LHCN-M2 (cell line): ENCODE results near the gene LAGE3. TPM values are rescaled to one million over a fixed set of nuclear protein-coding genes. Genes with fewer than 3 reads are reported as not detected.
A peak's percentile ranks its signal among the peaks of the same experiment; 100 is the strongest.

ENCODE experiments used
- DNase-seq: peaks from one replicate; pipeline ENCODE4 v3.0.0-alpha.2; 2012; ENCODE audit warnings: low read depth
- total RNA-seq: library from RNA; depleted of rRNA; stranded (reverse); fragments of >200 nt; gene quantifications from 2 replicates; pipeline ENCODE4 v1.2.3, GENCODE V29; 2014

Gene LAGE3
- total RNA-seq, 1 experiment from 2014 or later: 66.8 TPM

- DNase-seq: no peak
Measured at GRCh38 chrX:154458116-154458953, 20.7 kb downstream of the LAGE3 start, which contains the start of gene PLXNA3. TSS of gene PLXNA3 (plus strand) at chrX:154458281. CDS start at chrX:154460184, 1,903 bp downstream.

GRCh38 chrX:154457491-154458115 lies 21.5 kb downstream of the LAGE3 start:
- no peak for DNase-seq

GRCh38 chrX:154452823-154453222 lies 26.3 kb downstream of the LAGE3 start:
- no peak for DNase-seq

- DNase-seq: no peak
Measured at GRCh38 chrX:154450312-154450711, 28.8 kb downstream of the LAGE3 start.

- DNase-seq: no peak
Measured at GRCh38 chrX:154449618-154450017, 29.5 kb downstream of the LAGE3 start.

GRCh38 chrX:154448484-154448883 lies 30.6 kb downstream of the LAGE3 start:
- no peak for DNase-seq

- no peak for DNase-seq
Measured at GRCh38 chrX:154446430-154446829, 32.7 kb downstream of the LAGE3 start.

- no peak for DNase-seq
Measured at GRCh38 chrX:154445776-154446175, 33.3 kb downstream of the LAGE3 start.

GRCh38 chrX:154444755-154445246 lies 34.3 kb downstream of the LAGE3 start:
- no peak for DNase-seq

- peak; percentile 50 for DNase-seq
Measured at GRCh38 chrX:154443992-154444754, 34.9 kb downstream of the LAGE3 start, which contains the start of gene FAM50A. TSS of gene FAM50A (plus strand) at chrX:154444141. CDS start at chrX:154444236, 95 bp downstream.

- no peak for DNase-seq
Measured at GRCh38 chrX:154443479-154443910, 35.6 kb downstream of the LAGE3 start.

- no peak for DNase-seq
Measured at GRCh38 chrX:154441984-154442707, 36.9 kb downstream of the LAGE3 start.

GRCh38 chrX:154441564-154441963 lies 37.5 kb downstream of the LAGE3 start:
- no peak for DNase-seq

GRCh38 chrX:154440623-154441357 lies 38.3 kb downstream of the LAGE3 start:
- no peak for DNase-seq

GRCh38 chrX:154439841-154440240 lies 39.2 kb downstream of the LAGE3 start:
- DNase-seq: no peak

- DNase-seq: no peak
Measured at GRCh38 chrX:154437971-154438893, 40.8 kb downstream of the LAGE3 start.

- peak; percentile 43 for DNase-seq
Measured at GRCh38 chrX:154436983-154437752, 41.9 kb downstream of the LAGE3 start, which contains the start of gene GDI1. TSS of gene GDI1 (plus strand) at chrX:154437154. CDS start at chrX:154437255, 101 bp downstream.

GRCh38 chrX:154436374-154436982 lies 42.6 kb downstream of the LAGE3 start:
- no peak for DNase-seq
